GM19372 (cell line): Measurements from ENCODE around the gene TAOK2.

ENCODE experiments used
- ATAC-seq: cut with Tn5 transposase; IDR thresholded peaks from one replicate; pipeline ENCODE4 v1.9.1; 2021; ENCODE audit warnings: mild to moderate bottlenecking, low read depth, moderate library complexity; ENCODE audit not compliant: unreplicated experiment

The TAOK2 gene

GRCh38 chr16:30041841-30042240, 68.2 kb downstream of the TAOK2 start:
- ATAC-seq: no peak
